Mammary epithelial cell (primary cell): ENCODE measurements around the gene DPH6.

Experiments
- EZH2 ChIP-seq: IDR thresholded peaks from 2 replicates; pipeline ENCODE4 v1.6.1; 2012; ENCODE audit warnings: low read length, inconsistent platforms, borderline replicate concordance
- TF ChIP-seq, protein P1 (sequence below), 2 donors: IDR thresholded peaks in 1 of 2; conservative IDR thresholded peaks in 1 of 2; 2 replicates each; pipeline ENCODE4 v1.5.1; 2011 to 2012; ENCODE audit warnings: inconsistent platforms in 2 of 2, low read length in 2 of 2, mild to moderate bottlenecking in 2 of 2, control low read depth in 1 of 2, low read depth in 1 of 2; ENCODE audit not compliant: insufficient read depth in 1 of 2; ENCODE audit errors: extremely low read depth in 1 of 2

- TF ChIP-seq EZH2: no peak
- TF ChIP-seq, protein P1, sequence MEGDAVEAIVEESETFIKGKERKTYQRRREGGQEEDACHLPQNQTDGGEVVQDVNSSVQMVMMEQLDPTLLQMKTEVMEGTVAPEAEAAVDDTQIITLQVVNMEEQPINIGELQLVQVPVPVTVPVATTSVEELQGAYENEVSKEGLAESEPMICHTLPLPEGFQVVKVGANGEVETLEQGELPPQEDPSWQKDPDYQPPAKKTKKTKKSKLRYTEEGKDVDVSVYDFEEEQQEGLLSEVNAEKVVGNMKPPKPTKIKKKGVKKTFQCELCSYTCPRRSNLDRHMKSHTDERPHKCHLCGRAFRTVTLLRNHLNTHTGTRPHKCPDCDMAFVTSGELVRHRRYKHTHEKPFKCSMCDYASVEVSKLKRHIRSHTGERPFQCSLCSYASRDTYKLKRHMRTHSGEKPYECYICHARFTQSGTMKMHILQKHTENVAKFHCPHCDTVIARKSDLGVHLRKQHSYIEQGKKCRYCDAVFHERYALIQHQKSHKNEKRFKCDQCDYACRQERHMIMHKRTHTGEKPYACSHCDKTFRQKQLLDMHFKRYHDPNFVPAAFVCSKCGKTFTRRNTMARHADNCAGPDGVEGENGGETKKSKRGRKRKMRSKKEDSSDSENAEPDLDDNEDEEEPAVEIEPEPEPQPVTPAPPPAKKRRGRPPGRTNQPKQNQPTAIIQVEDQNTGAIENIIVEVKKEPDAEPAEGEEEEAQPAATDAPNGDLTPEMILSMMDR (conservative IDR thresholded peaks at IDR 0.05 in 1 of 2, IDR thresholded peaks at IDR 0.05 in 1 of 2; ENCODE audit: extremely low read depth in 1 of 2, insufficient read depth in 1 of 2, low read depth in 1 of 2, low read length in 2 of 2): no peak
These were observed 595 bp downstream of the DPH6 start for GRCh38 chr15:35545316-35545823.
